Posterior vena cava (tissue), 2 donors: Measurements from ENCODE around the gene C12orf57. TPM values are rescaled to one million over a fixed set of nuclear protein-coding genes. Genes with fewer than 3 reads are reported as not detected.
A peak's percentile ranks its signal among the peaks of the same experiment; 100 is the strongest.

Experiments
- DNase-seq: peaks from one replicate; pipeline ENCODE4 v3.0.0-alpha.2; 2020; ENCODE audit warnings: low spot score
- intact Hi-C, 2 donors: fragments of 100-400 bp; cut with DNase I; formaldehyde crosslinking; loops; one replicate each; pipeline versions ENCODE4 v1.14.1 to v1.14.2; 2022 to 2023
- total RNA-seq, 2 donors: library from RNA; stranded (reverse); fragmentation: NEBNext Ultra II Directional; extraction: Animal tissue kit (Norgen Biotek cat#: 25700); gene quantifications; one replicate each; pipeline ENCODE4 v1.2.1, GENCODE V29; 2021
- donor health status: DM: yes; HTN: yes; CAD: no.
- donor health status: DM: yes; HTN: yes; CAD: no.

C12orf57 gene
- total RNA-seq, 2 donors from 2014 or later, result 189 to 206 TPM

DNA sequence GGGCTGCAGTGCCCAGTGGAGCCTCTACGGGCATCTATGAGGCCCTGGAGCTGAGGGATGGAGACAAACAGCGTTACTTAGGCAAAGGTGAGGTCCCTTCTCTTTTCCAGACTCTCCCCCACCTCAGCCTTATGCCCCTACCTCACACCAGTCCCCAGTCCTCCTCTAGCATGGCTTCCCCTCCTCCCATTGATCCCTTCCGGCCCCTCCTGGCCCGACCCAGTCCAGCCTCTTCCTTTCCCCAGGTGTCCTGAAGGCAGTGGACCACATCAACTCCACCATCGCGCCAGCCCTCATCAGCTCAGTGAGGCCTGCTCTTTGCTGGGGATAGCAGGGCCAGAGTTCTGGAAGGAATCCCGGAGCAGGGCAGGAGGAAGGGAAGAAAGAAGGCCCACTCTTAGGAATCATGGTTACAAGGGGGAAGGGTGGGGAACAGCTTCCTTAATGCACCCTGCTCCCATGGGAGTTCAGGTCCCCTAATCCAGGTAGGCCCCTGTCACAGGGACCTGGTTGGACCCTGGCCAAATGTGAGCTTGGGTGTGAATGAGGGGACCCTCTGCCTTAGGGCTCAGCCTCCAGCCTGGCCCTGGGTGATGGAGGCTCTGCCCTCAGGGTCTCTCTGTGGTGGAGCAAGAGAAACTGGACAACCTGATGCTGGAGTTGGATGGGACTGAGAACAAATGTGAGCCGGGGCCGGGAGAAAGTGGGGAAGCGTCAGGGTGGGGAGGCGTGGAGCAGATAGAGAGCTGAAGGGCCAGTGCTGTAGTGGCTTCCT is 27.2 kb upstream of the C12orf57 start:
- peak; percentile 76 for DNase-seq
- intact Hi-C loops, result no loop called here

DNA sequence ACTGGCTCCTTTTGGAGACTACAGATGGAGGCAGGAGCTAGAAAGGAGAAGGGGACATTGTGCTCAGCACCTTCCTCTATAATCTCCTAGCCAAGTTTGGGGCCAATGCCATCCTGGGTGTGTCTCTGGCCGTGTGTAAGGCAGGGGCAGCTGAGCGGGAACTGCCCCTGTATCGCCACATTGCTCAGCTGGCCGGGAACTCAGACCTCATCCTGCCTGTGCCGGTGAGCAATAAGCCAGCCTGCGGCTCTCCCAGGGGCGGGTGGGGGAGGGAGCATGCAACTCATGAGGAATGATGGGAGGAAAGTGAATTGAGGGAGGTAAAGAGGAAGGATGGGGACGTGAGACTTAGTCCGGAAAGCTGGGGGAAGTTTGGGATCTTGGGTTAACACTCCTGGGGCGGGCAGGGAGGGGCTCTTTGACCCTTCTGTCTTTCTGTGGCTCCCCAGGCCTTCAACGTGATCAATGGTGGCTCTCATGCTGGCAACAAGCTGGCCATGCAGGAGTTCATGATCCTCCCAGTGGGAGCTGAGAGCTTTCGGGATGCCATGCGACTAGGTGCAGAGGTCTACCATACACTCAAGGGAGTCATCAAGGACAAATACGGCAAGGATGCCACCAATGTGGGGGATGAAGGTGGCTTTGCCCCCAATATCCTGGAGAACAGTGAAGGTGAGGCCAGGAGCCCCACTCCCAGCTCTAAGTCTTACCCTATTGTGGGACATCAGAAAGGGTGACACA is 26.2 kb upstream of the C12orf57 start:
- intact Hi-C loops, result no loop called here

DNA sequence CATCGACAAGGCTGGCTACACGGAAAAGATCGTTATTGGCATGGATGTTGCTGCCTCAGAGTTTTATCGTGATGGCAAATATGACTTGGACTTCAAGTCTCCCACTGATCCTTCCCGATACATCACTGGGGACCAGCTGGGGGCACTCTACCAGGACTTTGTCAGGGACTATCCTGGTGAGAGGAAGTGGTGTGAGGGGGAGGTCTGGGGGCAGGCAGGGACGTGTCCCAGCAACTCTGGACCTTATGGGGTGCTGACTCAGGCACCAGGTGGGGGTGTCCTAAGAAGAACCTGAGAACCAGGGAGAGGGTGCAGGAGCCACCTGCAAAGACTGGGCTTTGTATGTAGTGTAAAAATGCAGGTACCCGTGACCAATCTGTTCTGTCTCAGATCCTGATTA is 24.2 kb upstream of the C12orf57 start:
- peak; percentile 26 for DNase-seq
- intact Hi-C loops, result no loop called here

More for the DNA sequence above, 26.2 kb upstream of the C12orf57 start:
- peak; percentile 68 for DNase-seq

DNA sequence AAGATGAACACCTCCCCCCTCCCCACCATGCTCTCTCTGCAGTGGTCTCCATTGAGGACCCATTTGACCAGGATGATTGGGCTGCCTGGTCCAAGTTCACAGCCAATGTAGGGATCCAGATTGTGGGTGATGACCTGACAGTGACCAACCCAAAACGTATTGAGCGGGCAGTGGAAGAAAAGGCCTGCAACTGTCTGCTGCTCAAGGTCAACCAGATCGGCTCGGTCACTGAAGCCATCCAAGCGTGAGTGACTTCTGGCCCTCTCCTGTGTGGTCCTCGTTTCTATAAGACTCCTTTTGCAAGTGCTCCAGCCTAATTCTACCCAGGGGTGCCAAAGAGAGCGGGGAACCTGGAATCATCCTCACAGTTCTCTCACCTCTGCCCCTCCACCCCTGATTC is 22.3 kb upstream of the C12orf57 start:
- DNase-seq, result peak; percentile 5
- intact Hi-C loops, result no loop called here

DNA sequence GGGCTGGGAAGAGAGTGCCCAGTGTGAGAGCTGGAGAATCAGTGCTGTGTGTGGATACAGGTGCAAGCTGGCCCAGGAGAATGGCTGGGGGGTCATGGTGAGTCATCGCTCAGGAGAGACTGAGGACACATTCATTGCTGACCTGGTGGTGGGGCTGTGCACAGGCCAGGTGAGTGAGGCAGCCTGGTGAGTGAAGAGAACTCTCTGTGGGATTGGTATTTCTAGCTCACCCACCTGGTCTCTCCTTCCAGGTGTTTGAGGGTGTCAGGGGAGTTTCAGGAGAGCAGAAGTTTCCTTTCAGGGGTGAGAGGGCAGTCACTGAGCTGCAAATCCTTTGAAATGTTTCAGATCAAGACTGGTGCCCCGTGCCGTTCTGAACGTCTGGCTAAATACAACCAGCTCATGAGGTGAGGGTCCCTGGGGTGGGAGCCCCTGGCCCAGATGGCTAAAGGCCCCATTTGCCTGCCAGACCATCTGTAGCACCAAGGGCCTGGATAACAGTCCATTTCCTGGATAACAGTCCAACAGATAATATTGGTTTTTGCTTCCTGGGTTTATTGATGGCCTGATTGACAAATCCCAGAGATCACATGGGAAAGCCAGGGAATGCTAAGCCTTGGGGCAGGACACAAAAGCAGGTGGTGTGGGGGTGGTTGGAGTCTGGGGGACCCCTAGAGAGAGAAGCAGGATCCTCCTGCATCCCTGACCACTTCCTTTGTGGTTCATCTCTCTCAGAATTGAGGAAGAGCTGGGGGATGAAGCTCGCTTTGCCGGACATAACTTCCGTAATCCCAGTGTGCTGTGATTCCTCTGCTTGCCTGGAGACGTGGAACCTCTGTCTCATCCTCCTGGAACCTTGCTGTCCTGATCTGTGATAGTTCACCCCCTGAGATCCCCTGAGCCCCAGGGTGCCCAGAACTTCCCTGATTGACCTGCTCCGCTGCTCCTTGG is 21.6 kb upstream of the C12orf57 start:
- DNase-seq, result peak; percentile 64
- intact Hi-C loops, result no loop called here

DNA sequence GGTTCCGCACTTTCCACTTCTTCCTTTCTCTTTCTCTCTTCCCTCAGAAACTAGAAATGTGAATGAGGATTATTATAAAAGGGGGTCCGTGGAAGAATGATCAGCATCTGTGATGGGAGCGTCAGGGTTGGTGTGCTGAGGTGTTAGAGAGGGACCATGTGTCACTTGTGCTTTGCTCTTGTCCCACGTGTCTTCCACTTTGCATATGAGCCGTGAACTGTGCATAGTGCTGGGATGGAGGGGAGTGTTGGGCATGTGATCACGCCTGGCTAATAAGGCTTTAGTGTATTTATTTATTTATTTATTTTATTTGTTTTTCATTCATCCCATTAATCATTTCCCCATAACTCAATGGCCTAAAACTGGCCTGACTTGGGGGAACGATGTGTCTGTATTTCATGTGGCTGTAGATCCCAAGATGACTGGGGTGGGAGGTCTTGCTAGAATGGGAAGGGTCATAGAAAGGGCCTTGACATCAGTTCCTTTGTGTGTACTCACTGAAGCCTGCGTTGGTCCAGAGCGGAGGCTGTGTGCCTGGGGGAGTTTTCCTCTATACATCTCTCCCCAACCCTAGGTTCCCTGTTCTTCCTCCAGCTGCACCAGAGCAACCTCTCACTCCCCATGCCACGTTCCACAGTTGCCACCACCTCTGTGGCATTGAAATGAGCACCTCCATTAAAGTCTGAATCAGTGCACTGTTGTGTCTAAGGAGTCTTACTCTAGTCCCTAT is 20.7 kb upstream of the C12orf57 start:
- intact Hi-C loops, result no loop called here
- no peak for DNase-seq

DNA sequence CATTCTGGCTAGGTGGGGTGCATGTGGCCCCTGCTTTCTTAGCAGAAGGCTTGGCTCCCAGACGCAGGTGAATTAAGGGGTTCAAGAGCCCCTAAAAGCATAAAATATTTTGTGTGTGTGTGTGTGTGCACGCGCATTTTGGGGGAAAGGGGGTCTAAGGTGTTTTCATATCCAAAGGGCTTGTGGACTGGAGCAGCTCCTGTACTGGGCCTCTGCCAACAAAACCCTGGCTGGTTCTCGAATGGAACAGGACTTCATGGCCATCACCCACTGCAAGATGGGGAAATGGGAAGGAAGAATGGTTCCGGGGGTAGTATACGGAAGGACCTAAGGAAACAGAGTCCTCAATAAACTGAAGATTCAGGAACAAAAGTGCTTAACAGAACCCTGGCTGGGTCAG is 20.0 kb upstream of the C12orf57 start:
- DNase-seq, result no peak
- intact Hi-C loops, result loop anchor here in 1 of 2 donors (2.0 kb wide), 1 partner anchor 45 kb away; no protein-coding TSS in a partner anchor

DNA sequence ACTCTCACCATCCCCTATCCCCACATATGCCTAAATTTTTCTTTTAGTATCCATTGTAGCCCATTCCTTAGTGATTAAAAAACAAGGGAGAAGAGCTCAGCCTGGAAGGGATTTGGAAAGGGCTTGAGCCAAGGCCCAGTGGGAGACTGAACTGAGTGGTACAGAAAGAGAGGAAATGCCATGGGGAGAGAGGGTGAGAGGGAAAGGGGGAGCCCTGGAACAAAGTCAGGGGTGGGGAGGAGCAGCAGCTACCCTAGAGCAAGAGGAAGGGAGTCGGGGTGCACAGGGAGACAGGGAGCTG is 18.6 kb upstream of the C12orf57 start:
- intact Hi-C loops, result loop anchor here (2.0 to 5.0 kb wide), 2 partner anchors 44 to 58 kb away; partner anchors contain the start of gene TPI1 (in 1 of the 2)
- DNase-seq, result no peak

DNA sequence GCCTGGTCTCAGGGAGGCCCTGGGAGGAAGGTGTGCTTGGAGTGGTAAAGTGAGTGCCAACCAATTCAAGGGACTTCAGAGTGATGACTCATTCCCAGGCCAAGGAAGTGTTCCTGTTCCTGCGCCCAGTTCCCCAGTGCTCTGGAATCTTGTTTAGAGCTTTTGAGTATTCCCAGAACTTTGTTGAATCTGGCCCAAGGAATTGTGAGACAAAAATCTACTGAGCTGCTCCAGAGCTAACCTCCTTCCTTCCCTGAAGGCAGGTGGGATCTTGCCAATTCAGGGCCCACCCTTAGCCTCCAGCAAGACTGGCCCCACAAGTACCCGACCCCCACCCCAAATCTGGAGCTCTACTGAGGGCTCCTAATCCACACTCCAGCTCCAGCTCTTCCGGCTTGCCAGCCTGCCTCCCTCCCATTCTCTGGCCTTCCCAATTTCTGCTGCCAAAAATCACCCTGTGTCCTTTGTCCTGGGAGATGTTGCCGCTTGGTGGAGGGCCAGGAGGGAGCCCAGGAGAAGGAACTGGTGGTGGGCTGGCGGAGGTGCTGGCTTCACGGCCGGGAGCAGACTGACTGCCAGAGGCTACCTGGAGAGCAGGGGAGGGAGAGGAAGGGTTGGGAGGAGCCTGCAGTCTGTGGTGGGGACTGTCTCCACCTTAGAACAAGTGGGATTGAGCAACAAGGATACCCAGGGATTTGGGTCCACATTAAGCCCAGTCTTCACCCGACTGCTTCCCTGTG is 18.1 kb upstream of the C12orf57 start:
- no peak for DNase-seq
- intact Hi-C loops, result loop anchor here (2.0 to 5.0 kb wide), 2 partner anchors 43 to 58 kb away; partner anchors contain the start of gene TPI1 (in 1 of the 2)

DNA sequence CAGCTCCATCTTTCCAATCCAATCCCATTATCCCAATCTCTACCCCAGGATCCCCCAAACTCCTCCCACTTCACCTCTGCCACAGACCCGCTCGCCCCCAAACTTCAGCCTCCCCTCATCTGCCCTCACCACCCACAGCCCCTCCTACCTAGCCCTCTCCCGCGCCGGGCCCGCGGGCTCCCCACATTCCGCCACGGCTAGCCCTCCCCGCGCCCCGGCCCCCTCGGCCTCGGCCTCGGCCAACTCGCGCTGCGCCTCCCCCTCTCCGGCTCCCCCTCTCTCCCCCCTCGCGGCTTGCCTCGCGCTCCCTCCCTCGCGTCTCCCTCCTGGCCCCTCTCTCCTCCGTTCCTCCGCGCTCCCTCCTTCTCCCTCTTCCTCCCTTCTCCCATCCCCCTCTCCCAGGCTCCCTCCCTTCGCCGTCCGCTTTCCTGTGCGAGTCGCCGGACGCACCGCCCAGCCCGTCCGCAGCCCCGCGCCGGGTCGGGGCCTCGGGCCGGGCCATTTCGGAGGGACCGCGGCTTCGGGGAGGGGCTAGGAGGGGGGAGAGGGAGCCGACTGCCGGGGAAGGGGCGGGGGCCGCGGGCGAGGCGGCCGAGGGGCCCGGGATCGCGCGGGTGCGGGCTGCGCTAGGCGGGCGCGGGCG is 16.3 kb upstream of the C12orf57 start, which contains the start of gene ATN1:
TSS of gene ATN1 (plus strand) at position 581 of the 643 bp plus-strand sequence. CDS start 6,043 bp downstream, outside the sequence.
- peak; percentile 94 for DNase-seq
- intact Hi-C loops, result loop anchor here in 1 of 2 donors (5.0 kb wide), 1 partner anchor 60 kb away; the partner anchor contains the start of gene TPI1

DNA sequence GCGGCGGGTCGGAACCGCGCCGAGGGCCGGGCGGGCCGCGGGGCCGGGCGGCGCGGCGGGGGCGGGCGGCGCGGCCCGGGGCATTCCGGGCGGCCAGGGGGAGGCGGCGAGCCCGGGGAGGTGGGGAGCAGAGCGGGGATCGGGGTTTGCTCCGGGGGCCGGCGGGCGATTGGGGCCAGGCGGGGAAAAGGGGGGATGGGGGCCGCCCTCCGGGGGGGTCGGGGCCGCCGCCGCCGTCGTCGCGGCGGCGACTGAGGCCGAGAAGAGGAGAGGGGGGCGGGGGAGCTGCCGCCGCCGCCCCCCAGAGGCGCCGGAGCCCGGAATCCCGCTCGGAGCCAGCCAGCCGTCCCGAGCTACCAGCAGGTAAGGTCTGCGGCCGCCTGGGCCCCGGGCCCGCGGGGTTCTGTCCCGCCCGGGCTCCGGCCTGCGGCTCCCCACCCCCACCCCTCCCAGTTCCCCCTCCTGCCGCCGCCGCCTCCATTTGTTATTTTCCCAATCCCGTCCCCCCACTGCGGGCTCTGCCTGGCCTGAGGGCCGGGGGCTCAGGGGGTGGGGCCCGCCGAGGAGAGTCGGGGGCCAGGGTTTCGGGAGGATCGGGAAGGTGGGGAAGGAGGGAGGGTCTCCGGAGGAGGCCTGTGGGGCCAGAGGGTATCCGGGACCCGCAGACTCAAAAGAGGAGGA is 15.7 kb upstream of the C12orf57 start:
- intact Hi-C loops, result loop anchor here in 1 of 2 donors (5.0 kb wide), 1 partner anchor 61 kb away; the partner anchor contains the start of gene TPI1
- peak; percentile 73 for DNase-seq

DNA sequence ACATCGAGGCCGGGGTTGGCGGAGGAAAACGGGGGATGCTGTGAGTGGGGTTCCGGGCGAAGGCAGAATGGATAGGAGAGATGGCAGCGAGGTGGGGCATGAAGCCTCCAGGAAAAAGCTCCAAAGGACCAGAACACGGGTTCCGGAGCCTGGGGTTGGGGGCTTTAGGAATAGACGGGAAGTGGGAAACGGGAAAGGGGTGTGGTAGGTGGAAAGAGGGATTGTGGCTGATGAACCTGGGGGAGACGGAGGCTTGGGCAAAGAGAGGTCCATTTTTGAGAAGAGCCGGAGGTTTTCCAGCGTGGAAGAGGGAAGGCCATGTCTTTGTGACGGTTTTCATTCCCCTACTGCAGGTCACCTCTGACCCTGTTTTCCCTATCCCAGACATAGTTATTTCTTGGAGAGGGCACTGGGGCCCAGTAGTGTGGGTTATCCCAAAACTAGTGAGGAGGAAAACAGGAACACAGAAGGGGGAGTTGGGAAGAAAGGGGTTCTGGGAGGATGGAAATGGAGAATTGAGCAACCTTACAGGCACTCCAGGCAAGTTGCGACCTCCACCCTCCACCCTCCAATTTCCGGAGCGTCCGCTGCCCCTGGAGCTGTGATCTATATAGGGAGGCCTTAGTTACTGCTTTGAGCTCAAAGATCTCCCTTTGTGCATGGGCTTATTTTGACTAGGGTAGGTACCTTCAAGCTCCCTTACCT is 15.0 kb upstream of the C12orf57 start:
- intact Hi-C loops, result loop anchor here in 1 of 2 donors (5.0 kb wide), 1 partner anchor 62 kb away; the partner anchor contains the start of gene TPI1
- no peak for DNase-seq

DNA sequence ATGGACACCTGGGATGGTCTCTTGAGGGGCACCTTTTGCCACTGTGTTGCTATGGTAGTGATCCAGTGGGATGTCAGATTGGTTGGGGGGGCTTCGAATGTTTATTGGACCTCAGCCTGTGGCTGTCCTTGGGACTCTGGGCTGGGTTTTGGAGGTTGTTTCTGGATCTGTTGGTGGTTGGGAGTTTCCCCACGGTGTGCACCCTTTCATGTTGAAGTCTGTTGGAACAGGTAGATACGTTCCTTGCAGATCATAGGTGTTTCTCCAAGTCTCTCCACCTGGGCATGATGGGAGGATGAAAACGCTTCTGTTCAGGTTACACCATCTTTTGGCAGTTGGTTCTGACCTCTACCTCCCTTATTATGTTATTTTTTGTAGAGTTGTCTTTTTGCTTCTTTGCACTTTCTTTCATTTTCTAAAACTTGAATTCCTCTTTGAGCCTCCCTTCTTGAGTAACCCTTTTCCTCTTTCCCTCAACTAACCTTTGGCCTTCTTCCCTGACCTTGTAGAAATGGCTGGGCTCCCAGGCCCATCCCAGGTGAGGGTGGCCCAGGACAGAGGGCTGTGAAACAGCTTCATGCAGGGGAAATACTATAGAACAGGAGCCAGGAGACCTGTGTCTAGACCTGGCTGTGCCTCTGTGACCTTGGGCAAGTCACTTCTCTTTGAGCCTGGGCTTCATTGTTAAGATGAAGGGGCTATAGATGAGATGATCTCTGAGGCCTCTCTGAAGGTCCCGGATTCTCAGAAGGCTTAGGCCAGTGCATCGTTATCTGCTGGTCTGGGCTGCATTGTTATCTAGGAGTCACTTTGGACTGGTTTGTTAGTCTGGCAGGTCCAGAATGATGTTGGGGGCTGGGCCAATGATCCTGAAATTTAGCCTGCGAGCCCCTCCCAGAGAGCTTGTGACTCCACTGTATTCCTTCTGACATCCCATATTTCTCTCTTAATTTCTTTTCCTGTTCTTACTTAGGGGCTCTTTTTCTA is 14.1 kb upstream of the C12orf57 start:
- intact Hi-C loops, result loop anchor here (5.0 kb wide), 2 partner anchors 62 to 442 kb away; partner anchors contain the start of gene TPI1 (in 1 of the 2)
- DNase-seq, result no peak

DNA sequence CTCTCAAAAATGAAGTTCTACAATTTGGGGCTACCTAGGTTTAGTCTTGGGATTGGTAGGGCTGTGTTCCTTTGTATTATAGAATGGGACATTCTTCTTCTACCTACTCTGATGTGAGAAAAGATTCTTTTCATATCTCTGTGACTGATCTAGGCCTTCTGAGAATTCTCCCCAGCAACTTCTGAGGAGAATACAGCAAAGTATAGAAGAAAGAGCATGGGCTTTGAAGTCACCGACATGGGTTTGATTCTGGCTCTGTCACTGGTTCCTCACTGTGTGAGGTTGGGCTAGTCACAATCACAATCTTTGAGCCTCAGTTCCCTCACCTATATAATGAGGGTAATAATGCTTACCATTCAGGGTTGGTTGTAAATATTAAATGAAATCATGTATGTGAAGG is 11.1 kb upstream of the C12orf57 start:
- no peak for DNase-seq
- intact Hi-C loops, result loop anchor here in 1 of 2 donors (5.0 kb wide), 1 partner anchor 445 kb away; no protein-coding TSS in a partner anchor

DNA sequence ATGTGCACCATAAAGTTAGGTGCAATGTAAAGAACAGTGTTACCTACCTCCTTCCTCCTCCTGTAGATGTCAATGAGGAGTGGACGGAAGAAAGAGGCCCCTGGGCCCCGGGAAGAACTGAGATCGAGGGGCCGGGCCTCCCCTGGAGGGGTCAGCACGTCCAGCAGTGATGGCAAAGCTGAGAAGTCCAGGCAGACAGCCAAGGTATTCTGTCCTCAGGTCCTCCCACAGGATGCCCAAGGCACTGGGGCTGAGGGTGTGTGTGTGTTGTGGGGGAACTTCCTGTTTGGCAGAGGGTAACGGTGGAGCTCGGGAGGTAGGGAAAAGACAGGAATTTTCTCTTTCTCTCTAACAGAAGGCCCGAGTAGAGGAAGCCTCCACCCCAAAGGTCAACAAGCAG is 9.7 kb upstream of the C12orf57 start:
- no peak for DNase-seq

More for the DNA sequence above, 9.7 kb upstream of the C12orf57 start:
- intact Hi-C loops, result loop anchor here in 1 of 2 donors (5.0 kb wide), 1 partner anchor 447 kb away; no protein-coding TSS in a partner anchor
